ENCODE data around the gene SFXN5.

The SFXN5 gene

DNA sequence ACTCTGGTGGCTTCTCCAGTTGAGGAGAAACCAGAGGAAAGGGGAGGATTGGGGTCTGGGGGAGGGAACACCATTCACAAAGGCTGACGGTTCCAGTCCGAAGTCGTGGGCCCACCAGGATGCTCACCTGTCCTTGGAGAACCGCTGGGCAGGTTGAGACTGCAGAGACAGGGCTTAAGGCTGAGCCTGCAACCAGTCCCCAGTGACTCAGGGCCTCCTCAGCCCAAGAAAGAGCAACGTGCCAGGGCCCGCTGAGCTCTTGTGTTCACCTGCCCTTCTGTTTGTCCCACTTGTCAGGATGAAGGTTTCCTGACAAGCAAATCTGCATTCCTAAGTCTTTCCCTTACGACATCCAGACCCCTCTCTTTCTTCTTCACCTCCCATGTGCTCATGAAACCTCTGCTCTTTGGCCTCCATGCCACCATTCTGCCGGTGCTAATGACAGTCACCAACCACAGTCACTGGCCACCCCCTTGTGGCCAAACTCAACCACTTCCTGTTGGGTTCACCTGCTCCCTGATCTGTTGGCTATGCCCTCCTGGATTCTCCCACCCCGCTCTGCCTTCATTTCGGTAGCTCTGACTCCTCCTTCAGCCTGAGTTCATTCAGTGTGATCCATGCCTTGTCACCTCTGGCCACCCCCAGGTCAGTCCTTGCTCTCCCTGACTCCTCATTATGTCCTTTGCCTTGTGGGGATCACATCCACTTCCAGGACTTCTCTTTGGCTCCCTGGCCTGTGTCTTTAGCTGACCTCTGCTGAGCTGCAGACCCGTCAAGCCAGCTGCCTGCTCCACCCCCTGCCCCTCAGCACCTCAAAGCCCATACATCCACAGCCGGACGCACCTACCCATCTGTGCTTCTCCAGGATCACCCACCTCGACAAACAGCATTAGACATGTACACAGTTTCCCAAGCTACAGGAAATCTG is 136.6 kb downstream of the SFXN5 start:
- DNase-seq, result peak; percentile 33

DNA sequence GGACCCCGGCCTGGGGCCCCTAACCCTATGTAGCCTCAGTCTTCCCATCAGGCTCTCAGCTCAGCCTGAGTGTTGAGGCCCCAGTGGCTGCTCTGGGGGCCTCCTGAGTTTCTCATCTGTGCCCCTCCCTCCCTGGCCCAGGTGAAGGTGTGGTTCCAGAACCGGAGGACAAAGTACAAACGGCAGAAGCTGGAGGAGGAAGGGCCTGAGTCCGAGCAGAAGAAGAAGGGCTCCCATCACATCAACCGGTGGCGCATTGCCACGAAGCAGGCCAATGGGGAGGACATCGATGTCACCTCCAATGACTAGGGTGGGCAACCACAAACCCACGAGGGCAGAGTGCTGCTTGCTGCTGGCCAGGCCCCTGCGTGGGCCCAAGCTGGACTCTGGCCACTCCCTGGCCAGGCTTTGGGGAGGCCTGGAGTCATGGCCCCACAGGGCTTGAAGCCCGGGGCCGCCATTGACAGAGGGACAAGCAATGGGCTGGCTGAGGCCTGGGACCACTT is 137.8 kb downstream of the SFXN5 start:
- no peak for DNase-seq

DNA sequence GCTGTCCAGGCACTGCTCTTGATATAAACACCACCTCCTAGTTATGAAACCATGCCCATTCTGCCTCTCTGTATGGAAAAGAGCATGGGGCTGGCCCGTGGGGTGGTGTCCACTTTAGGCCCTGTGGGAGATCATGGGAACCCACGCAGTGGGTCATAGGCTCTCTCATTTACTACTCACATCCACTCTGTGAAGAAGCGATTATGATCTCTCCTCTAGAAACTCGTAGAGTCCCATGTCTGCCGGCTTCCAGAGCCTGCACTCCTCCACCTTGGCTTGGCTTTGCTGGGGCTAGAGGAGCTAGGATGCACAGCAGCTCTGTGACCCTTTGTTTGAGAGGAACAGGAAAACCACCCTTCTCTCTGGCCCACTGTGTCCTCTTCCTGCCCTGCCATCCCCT is 138.3 kb downstream of the SFXN5 start:
- DNase-seq, result no peak

DNA sequence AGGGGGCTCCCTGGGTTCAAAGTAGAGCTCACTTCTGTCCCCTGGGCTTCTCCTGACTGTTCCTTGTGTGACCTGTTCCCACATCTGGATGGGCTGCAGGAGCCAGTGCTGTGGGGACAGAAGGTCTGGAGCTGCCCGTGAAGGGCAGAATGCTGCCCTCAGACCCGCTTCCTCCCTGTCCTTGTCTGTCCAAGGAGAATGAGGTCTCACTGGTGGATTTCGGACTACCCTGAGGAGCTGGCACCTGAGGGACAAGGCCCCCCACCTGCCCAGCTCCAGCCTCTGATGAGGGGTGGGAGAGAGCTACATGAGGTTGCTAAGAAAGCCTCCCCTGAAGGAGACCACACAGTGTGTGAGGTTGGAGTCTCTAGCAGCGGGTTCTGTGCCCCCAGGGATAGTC is 138.7 kb downstream of the SFXN5 start:
- no peak for DNase-seq

DNA sequence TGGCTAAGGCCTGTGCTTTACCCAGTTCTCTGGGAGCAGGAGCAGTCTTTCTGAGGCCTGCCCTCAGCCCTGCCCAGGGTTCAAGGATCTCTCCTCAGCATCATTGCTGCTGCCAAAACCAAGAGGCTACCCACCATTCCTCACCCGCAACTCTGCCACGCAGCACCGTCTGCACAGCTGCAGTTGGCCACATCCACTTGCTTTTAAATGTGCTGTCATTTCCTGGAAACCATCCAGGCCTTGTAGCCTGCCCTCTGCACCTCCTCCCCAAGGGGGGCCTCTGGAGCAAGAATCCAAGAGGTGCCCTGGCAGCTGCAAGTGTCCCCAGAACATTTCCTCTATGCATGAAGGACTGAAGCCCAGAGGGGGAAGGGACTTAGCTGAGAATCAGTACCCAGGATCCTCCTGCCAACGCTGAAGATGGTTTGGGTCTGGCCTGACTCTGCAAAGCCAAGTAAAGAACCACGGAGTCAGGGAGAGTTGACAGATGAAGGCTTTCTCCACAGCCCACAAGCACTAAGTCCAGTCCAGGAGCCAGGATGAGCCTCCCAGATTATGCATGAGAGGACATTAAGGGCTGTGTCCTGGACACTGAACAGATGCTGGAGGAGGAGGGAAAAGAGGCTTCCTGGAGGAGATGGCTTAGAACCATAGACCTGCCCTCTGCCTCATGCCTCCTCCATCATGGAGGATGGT is 139.3 kb downstream of the SFXN5 start:
- no peak for DNase-seq

DNA sequence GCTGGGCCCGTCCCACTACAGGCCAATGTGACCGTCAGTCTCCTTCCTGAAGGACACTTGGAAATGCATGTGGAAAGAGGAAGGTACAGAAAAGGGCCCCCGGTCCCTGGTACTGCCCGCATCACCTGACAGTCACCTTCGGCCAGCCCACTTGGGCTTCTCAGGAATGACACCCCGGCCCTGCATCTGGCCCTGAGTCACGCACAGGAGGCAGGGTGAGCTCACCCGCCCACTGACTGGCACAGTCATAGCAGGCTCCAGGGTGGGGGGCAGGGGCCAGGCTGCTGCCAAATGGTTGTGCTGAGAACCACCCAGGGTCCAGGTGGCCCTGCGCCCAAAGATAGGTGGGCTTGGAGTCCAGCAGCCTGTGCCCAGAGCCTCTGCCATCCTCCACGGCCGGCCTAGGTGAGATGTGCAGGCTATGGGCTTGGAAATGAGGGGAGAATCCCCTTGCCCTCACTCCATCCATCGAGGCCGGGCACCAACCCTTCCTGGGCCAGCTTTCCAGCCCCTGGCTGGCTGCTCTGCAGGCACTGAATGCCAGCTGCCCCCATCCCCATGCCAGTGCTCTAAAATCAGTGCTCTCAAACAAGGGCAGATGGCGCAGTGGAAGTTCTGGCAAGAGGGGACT is 140.1 kb downstream of the SFXN5 start:
- no peak for DNase-seq

DNA sequence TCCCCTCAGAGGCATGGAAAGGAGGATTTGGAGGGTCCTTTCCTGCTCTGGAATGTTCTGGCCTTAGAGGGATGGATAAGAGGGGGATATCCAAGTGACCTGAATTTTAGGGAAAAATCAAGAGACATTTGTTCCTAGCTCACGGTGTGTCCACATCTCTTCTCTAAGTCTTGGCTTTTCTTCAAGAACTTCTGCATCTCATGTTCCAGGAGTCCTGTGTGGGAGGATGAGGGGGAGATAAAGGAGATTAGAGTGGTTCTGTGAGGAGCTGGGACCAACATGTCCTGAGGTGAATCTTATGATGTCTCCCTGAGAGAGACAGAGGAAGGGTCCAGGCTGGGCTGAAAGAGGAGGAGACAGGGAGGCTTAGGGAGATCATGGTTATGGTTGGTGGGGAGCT is 142.5 kb downstream of the SFXN5 start:
- DNase-seq, result no peak

DNA sequence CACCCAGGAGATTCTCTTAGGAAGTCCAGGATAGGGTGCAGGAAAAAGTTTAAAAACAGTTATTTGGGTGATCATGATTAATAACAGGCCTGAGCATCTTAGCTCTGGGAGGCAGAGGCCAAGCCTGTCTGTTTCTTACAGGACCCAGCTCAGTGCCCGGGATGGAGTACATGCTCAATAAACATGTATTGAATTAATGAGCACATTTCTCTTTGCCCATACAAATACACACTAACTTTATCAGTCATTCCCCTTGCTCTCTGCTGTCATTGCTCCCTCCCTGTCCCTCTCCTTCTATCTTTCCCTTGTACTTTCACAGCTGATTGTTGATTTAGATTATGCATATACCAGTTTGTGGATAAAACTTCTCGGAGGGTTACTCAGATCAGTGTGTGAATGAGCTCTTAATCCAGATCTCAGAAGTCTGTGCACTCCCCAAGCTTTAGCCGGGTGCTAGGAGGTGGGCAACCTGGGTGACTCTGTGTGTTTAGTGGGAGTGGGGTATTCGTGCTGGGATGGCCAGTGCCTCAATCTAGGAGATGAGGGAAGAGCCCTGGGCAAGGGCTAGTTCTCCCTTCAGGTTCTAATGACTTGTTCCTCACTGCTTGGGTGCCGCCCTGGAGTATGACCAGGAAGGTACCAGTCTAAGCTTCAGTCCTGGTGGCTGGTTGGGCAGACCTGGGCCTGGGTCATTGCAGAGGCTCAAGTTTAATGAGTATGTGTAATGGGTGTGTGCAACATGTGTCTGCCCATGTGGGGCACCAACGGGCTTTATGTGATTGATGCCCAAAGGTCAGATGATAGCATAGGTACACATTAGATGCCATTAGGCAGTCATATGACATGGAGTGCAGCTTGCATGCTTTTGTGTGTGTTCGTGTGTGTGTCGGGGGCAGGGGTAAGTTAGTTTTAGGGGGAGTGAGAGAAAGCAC is 143.6 kb downstream of the SFXN5 start:
- no peak for DNase-seq

DNA sequence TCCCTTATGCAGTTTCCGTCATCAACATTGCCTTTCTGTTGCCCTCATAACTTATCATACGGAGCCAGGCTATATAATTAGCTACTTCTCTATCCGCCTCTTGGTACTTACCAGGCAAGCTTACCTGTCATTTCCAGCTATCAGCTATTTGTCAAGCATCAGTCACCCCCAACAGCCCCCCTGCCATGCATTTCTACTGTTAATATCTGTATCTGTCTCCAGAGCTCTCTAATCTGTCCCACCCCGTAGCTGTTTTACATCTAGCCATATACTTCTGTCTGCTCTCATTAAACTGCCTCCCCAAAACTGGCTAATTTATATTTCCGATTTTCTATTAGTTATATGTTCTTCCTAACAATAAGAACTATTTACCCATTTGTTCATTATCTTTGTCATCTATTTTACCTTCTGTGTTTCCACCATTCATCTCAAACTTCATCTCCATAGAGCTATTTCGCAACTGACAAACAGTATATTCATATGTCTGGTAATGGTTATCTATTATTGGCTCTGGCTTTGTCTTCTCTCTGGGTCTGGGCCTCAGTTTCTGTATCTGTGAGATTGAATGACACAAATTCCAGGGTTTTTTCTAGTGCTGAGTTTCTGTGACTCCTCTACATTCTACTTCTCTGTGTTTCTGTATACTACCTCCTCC is 144.6 kb downstream of the SFXN5 start:
- no peak for DNase-seq

DNA sequence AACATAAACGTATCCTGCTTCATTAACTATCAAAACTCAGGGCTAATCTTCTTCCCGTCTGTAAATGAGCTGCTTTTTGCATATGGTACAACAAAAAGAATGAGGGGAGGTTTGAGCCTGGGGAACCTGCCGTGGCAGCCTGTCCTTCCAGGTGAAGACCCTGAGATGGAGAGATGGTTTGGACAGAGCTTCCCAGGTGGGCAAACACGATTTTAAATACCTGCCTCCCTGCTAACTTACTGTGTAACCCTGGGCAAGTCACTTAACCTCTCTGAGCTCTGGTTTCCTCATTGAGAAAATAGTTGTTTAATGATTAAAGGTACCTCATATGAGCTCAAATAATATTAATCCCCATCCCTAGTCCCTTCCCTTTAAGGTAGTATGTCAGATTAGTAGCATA is 145.1 kb downstream of the SFXN5 start:
- DNase-seq, result no peak

DNA sequence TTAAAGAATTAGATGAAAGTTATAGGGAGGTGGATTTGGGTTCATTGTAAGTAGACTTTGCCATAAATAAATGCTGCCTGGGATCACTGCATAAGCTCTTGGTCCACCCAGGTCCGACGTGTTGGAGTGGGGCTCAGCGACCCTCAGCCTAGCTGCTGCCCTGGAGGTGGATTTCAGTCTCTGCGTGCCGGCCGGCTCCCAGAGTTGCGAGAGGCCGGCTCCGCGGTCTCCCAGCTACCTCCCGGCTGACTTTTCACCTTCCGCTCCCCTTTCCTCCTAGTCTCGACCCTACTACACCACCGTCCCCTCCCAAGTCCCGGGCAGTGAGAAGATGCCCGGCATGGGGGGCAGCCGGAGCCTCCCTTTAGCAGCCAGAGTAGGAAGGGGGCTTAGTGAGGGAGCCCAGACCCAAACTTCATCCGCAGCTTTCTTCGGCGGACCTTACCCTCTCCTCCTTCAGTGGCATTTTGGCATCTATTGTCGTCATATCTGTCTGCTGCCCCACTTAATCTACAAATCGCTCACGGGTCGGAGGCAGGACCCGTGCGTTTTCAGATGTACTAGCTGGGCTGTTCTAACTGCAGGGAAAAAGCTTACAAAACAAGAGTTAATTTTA is 146.1 kb downstream of the SFXN5 start:
- no peak for DNase-seq

DNA sequence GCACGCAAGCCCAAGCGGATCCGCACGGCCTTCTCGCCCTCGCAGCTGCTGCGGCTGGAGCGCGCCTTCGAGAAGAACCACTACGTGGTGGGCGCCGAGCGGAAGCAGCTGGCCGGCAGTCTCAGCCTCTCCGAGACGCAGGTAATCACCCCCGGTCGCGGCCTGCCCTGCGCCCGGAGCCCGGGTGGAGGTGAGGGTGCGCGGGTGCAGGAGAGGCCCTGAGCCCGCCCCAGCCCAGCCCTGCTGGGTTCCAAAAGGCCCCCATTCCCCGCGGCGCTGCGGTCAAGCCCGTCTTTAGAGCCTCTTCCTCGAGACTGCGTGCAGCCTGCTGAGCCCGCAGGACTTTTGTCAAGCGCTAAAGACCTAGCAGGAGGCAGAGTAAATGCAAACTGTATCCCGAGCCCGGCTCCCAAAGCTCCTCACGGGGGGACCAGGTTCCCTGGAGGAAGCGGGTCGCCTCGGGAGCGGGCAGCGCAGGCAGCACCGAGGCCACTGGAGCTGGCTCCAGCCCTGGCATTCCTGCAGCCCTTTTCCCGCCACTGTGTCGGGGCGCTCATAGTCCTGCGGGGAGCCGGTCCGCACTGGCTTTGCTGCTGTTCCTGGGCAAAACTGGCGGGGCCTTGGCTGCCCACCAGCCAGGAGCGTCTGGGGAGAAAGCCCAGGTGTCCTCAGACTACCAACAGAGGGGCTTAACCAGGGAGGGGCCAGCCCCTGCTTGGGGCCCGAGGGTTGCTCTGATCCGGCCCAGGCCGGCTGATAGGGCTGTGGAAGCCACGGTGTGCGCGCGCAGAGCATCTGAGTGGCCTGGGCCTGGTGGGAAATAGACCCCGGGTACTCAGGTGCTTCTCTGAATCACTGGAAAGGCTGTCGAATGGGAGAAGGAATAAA is 146.9 kb downstream of the SFXN5 start:
- no peak for DNase-seq

DNA sequence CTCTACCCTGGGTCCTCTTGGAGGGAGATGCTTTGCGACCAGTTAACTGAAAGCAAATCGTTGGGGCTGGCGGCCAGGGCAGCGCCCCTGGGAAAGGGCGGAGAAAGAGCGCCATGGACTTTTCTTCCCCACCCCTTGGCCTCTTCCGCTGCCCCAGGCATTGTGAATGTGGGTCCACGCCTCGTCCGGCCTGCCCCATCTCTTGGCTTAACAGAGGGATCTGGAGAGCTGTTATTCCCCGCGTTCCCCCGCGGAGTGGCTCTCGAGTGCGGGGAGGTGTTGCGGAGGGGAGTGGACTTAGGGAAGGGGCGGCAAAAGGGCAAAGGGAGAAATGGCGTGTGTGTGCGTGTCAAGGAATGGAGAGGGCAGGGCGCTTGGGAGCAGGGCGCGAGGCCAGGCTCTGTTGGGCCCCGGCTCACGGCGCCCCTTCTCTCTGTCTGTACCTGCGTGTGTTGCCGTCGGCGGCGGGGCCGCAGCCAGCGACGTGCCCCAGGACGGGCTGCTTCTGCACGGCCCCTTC is 147.6 kb downstream of the SFXN5 start:
- no peak for DNase-seq

DNA sequence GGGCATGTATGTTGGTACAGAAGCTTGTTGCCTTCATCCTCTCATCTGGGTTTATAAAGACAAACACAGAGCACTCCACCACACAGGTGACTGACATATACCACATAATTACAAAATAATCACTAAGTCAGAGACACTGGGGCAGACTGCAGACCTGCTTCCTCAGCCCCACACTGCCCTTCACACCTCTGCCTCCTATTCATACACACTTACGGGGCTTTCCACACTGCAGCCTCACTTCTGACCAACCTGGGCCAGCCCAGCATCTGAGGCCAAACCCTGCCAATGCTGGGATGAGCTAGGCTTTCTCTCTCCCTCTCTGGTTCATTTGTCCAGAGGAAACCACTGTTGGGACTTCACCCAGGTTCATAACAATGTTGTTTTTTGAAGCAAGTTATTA is 149.7 kb downstream of the SFXN5 start:
- no peak for DNase-seq

DNA sequence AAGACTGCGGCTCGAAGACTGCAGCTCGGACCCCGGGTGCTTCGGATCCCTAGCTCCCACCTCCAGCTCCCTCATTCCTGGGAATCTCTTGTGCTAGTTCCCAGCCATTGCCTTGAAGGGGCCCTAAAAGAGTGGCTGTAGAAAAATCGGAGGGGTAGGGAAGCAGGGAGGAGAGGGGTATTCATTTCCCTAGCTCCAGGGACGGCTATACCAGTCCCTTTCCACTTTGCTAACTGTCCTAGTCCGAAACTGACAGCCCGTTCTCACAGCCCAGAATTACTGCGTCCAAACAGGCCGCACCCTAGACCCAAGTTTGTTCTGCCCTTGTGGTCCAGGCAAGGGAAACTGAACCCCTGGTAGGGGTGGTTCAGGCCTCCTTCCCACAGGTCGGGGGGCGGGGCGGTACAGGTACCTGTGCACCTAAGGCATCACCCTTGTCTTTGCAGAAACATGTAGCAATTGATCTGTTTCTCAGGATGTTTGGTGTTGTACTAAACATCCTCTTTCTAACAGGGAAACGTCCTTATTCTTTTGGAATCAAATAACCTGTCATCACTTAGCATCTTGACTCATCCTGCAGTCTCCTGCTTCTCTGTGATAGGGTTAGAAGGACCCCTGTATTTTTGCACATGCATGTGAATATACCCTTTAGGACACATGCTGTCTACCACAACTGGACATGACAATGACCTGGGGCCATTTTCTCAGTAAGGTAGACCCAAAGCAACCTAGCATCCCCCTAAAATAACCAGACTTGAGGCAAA is 150.2 kb downstream of the SFXN5 start:
- DNase-seq, result no peak

DNA sequence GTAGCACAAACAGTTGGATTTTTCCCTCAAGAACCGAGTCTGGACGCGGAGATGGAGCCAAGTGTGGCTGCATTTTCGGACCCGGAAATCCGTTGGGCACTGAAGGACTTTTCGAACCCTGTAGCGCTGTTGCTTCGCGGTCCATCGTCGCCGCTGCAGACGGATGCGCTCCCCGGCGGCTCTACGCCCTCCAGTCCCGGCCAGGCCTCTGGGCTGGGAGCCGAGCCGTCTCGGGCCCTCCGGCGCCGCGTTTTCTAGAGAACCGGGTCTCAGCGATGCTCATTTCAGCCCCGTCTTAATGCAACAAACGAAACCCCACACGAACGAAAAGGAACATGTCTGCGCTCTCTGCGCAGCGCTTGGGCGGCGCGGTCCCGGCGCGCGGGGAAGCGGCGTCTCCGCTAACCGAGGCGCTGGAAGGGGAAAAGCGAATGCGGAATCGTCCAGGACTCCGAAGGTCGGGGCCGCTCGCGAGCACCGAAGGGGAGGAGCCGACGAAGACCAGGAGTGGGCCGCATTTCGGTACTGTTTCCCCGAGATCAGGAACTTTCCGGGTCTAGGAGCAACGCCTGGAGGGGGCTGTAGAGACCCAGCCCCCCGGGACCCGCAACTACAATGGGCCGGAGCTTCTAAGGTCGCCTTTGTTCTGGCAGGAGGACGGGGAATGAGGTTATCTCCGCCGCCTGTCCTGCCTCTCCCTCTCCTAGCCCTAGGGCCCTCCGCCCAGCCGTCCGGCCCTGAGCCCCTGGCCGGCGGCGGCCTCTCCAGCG is 151.0 kb downstream of the SFXN5 start:
- no peak for DNase-seq

DNA sequence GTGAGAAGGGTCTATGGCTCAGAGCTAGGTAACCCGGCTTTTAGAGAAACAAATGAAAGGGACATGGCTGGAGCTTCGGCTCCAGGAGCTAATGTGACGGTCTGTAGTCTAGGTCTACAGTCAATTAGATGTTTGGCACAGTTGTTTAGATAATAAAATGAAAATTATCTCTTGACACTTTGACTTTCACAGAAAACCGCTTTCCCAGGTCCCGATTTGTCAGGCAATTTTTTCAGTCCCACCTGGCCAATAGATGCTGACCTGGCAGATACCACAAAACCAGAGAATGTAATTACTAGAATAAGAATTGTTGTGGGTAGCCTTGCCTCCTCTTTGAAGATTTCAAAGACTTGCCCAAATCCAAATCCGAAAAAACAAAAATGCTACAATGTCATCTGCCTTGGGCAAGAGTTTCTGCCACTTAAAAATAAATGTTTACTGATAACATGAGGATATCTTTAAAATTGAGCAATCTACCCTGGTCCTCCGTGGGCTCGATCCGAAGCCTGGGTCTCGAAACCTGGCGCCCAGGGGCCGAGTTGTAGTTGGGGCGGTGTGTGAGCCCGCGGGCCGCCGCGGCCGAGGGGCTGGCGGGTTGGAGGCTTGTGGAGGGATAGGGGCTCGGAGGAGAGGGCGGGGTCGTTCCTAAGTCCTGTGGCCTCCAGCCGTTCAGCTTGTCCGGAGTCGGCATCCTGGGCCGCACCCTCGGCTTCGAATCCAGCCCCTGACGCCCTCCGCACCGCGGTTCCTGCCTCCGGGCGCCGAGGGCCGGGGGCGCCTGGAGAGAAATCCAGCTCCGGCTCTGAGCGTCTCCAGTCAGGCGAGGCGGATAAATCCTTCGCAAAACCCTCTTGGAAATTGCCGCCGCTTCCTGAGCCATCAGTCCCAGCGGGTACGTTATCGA is 151.8 kb downstream of the SFXN5 start:
- DNase-seq, result no peak
